ENCODE data around the gene SCUBE1. TPM values are rescaled to one million over a fixed set of nuclear protein-coding genes. Genes with fewer than 3 reads are reported as not detected.

SCUBE1 gene
- total and polyA plus RNA-seq, 10 of the 15 experiments (the other 5 are each of a cell fraction or from before 2014, with no cell fraction given) = not detected

- FAIRE-seq = no peak
- Histone ChIP-seq H4K20me1 (ENCODE audit: control insufficient read depth, insufficient read depth) (no peaks in the 10 kb centered on the region), H3K9ac (ENCODE audit: control insufficient read depth, insufficient read depth, low read length) (no peak overlapping the region), H3K36me3 (ENCODE audit: control insufficient read depth in 2 of 2, insufficient read depth in 2 of 2, low read length in 1 of 2) (no peaks in the 10 kb centered on the region), H3K4me1 (ENCODE audit: control insufficient read depth, insufficient read depth, low read length) (no peaks in the 10 kb centered on the region), H3K79me2 (ENCODE audit: control insufficient read depth, insufficient read depth, low read length) (no peaks in the 10 kb centered on the region), H3K4me2 (ENCODE audit: control insufficient read depth, insufficient read depth) (no peak overlapping the region), H3K9me3 (replicated peaks; ENCODE audit: control insufficient read depth, insufficient read depth, low read length) (no peaks in the 10 kb centered on the region), H3K27ac (ENCODE audit: control insufficient read depth, insufficient read depth) (no peak overlapping the region), H3K27me3 (replicated peaks in 1 of 2; ENCODE audit: control insufficient read depth in 2 of 2, insufficient read depth in 2 of 2, low read length in 1 of 2) (peaks cover 0 to 2% of the 10 kb centered on the region in 2 experiments; a peak in 2 of 4 replicates), H3K4me3 (no peak overlapping the region), H2AFZ (ENCODE audit: control insufficient read depth, low read depth, low read length) (no peak overlapping the region)
- no peak for DNase-seq (ENCODE audit: low read depth, low spot score)
- ChIA-PET SMC1A (ENCODE audit: uncharacterized antibody, unreplicated experiment) (no interaction called here), RAD21 (ENCODE audit: unreplicated experiment) (no interaction called here), POLR2A (no interaction called here), CTCF (interaction anchor here (0.7 kb wide), 2 partner anchors 9 to 19 kb away, joined by 3 read pairs; no protein-coding TSS in a partner anchor)
- no peak for ATAC-seq
- WGBS (ENCODE audit: insufficient coverage, insufficient replicate concordance, low lambda C conversion rate, missing lambda C conversion rate) = 41% methylated on average over 22 of the region's 22 CpGs
- no TSS peak for BruUV-seq (replicated peaks)
- intact Hi-C loops (cut with micrococcal nuclease; ENCODE audit: unreplicated experiment) (no loop called here), in situ Hi-C loops (cut with MboI) (no loop called here)
- TF ChIP-seq ZNF217 (IDR thresholded peaks at IDR 0.05) = no peak
- no peak for TF ChIP-seq RELB (IDR thresholded peaks at IDR 0.05; ENCODE audit: low read depth)
- no peak for TF ChIP-seq HDGF (IDR thresholded peaks at IDR 0.05)
- TF ChIP-seq, protein P1, sequence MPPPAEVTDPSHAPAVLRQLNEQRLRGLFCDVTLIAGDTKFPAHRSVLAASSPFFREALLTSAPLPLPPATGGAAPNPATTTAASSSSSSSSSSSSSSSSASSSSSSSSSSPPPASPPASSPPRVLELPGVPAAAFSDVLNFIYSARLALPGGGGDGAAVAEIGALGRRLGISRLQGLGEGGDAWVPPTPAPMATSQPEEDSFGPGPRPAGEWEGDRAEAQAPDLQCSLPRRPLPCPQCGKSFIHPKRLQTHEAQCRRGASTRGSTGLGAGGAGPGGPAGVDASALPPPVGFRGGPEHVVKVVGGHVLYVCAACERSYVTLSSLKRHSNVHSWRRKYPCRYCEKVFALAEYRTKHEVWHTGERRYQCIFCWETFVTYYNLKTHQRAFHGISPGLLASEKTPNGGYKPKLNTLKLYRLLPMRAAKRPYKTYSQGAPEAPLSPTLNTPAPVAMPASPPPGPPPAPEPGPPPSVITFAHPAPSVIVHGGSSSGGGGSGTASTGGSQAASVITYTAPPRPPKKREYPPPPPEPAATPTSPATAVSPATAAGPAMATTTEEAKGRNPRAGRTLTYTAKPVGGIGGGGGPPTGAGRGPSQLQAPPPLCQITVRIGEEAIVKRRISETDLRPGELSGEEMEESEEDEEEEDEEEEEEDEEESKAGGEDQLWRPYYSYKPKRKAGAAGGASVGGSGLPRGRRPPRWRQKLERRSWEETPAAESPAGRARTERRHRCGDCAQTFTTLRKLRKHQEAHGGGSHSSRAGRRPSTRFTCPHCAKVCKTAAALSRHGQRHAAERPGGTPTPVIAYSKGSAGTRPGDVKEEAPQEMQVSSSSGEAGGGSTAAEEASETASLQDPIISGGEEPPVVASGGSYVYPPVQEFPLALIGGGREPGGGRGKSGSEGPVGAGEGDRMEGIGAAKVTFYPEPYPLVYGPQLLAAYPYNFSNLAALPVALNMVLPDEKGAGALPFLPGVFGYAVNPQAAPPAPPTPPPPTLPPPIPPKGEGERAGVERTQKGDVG (CRISPR knock-in tag; IDR thresholded peaks at IDR 0.05) = no peak
- no peak for TF ChIP-seq NFYB (IDR thresholded peaks at IDR 0.05; ENCODE audit: insufficient read depth, low read depth, low read length)
- TF ChIP-seq ZNF207 (IDR thresholded peaks at IDR 0.05; ENCODE audit: borderline replicate concordance) = no peak
- TF ChIP-seq, protein P2, sequence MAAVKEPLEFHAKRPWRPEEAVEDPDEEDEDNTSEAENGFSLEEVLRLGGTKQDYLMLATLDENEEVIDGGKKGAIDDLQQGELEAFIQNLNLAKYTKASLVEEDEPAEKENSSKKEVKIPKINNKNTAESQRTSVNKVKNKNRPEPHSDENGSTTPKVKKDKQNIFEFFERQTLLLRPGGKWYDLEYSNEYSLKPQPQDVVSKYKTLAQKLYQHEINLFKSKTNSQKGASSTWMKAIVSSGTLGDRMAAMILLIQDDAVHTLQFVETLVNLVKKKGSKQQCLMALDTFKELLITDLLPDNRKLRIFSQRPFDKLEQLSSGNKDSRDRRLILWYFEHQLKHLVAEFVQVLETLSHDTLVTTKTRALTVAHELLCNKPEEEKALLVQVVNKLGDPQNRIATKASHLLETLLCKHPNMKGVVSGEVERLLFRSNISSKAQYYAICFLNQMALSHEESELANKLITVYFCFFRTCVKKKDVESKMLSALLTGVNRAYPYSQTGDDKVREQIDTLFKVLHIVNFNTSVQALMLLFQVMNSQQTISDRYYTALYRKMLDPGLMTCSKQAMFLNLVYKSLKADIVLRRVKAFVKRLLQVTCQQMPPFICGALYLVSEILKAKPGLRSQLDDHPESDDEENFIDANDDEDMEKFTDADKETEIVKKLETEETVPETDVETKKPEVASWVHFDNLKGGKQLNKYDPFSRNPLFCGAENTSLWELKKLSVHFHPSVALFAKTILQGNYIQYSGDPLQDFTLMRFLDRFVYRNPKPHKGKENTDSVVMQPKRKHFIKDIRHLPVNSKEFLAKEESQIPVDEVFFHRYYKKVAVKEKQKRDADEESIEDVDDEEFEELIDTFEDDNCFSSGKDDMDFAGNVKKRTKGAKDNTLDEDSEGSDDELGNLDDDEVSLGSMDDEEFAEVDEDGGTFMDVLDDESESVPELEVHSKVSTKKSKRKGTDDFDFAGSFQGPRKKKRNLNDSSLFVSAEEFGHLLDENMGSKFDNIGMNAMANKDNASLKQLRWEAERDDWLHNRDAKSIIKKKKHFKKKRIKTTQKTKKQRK (IDR thresholded peaks at IDR 0.05; ENCODE audit: low read depth, low read length) = no peak
- TF ChIP-seq SMC3 (IDR thresholded peaks at IDR 0.05; ENCODE audit: borderline replicate concordance, low read length) = no peak
- TF ChIP-seq TCF7 (IDR thresholded peaks at IDR 0.05; ENCODE audit: borderline replicate concordance) = no peak
- TF ChIP-seq TARDBP (IDR thresholded peaks at IDR 0.05; ENCODE audit: borderline replicate concordance) = no peak
- no peak for TF ChIP-seq USF1 (IDR thresholded peaks at IDR 0.05; ENCODE audit: borderline replicate concordance, extremely low read length, insufficient read depth, low read depth, low read length)
- no peak for TF ChIP-seq MYC (IDR thresholded peaks at IDR 0.05; ENCODE audit: insufficient read depth, insufficient read length, insufficient replicate concordance, low read length, severe bottlenecking)
- no peak for TF ChIP-seq YBX1 (IDR thresholded peaks at IDR 0.05)
- TF ChIP-seq KAT2A (conservative IDR thresholded peaks at IDR 0.05; ENCODE audit: control insufficient read depth, low read depth, low read length) = no peak
- TF ChIP-seq FOS (IDR thresholded peaks at IDR 0.05; ENCODE audit: borderline replicate concordance, extremely low read depth, insufficient read length) = no peak
These were observed 145.8 kb downstream of the SCUBE1 start for GRCh38 chr22:43197271-43197941.

All from GM12878 (cell line).